A204.1 (cell line): ENCODE data around the gene TASOR.
"Not testable (repeated sequence)": the region's sequence is repeated elsewhere in the genome, so short reads cannot be mapped to it uniquely, and the experiment has no call there.

ENCODE experiments used
- FAIRE-seq: peaks from 2 replicates; lab custom pipeline; 2012; peaks lifted over from hg19 to GRCh38; lab: Jason Lieb, UNC

Gene TASOR, protein sequence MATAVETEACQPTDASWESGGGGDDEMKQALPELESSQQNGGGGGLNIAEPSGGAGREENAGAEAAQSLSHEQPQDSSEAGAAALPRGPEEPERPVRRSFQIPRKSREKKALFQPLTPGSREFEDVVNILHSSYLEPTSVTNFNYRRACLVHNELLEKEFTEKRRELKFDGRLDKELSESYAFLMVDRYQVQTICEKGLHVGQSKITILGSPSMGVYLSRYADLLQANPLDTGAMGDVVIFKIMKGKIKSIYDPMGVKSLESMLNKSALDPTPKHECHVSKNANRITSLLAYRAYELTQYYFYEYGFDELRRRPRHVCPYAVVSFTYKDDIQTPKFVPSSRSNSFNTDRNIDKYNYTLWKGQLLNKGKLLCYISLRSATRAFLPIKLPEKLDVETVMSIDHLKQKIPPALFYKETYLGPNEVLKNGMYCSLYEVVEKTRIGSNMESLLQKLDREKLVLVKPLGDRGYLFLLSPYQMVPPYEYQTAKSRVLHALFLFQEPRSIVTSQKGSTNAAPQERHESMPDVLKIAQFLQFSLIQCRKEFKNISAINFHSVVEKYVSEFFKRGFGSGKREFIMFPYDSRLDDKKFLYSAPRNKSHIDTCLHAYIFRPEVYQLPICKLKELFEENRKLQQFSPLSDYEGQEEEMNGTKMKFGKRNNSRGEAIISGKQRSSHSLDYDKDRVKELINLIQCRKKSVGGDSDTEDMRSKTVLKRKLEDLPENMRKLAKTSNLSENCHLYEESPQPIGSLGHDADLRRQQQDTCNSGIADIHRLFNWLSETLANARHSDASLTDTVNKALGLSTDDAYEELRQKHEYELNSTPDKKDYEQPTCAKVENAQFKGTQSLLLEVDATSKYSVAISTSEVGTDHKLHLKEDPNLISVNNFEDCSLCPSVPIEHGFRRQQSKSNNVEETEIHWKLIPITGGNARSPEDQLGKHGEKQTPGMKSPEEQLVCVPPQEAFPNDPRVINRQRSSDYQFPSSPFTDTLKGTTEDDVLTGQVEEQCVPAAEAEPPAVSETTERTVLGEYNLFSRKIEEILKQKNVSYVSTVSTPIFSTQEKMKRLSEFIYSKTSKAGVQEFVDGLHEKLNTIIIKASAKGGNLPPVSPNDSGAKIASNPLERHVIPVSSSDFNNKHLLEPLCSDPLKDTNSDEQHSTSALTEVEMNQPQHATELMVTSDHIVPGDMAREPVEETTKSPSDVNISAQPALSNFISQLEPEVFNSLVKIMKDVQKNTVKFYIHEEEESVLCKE (N-terminal part only)

DNA sequence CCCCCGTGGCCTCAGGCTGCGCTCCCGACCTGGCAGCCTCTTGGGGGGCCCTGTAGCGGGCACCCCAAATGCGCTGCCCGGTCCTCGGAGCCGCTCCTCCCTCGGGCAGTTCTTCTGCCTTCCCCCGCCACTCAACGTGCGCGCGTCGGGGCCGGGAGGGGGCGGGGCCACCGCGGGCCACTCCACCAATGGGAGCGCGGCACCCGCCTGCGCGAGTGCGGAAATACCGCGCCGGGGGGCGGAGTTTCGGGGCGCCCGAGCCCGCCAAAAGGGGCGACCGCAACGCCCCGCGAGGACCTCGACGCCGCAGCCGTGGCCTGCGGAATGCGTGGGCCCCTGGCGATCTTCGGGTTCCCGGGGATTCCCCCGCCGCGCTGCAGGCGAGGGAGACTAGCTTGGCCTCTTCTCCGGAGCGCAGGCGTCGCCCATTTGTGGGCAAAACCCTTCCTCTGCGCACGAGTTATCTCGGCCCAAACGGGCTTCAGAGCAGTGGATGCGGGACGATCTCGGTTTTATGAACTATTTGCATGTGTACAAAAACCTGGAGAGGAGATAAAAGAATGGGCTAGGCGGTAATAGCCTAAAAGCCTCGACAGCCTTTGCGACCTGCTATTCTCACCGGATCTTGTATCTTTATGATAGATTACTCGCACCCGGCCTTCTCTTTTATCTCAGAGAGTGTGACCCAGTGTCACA lies at the start of gene TASOR:
TSS of gene TASOR (minus strand) at position 144 of the 696 bp plus-strand sequence. CDS start 259 bp downstream, outside the sequence.
- FAIRE-seq: no peak

DNA sequence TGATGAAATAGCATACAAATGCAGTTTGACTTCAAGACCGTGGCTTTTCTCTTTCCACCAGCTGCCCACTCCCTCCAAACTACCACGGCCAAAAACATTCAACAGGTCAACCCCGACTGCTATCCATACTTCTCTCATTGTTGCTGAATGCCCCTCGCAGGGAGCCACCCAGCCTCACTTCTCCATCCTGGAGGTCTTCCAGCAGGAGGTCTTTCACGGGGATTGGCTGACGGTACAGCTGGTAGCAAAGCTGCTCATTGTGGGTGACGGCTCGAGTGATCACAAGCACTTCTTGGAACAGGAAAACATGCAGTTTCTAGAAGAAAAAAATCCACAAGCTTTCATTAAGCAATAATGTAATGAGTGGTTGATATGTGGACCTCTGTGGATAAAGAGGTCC lies 49.0 kb upstream of the TASOR start:
- no peak for FAIRE-seq

DNA sequence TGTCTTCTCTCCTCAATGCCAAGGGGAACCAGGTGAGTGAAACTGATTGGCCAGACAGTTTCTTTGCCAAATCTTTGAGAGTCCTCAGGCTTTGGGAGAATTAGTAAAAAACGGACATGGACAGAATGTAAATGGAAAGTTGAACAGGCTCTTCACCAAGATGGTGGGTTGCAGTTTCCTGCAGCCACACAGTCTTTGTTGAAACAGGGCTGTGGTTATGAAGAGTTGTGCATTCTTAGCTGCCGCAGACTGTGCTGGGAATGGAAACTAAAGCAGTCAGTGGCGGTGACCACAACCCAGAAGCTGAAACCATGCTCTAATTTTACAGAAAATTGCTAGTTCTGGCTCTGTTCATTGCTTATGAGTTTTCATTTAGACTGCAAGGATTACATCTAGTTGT lies 42.1 kb upstream of the TASOR start:
- no peak for FAIRE-seq

DNA sequence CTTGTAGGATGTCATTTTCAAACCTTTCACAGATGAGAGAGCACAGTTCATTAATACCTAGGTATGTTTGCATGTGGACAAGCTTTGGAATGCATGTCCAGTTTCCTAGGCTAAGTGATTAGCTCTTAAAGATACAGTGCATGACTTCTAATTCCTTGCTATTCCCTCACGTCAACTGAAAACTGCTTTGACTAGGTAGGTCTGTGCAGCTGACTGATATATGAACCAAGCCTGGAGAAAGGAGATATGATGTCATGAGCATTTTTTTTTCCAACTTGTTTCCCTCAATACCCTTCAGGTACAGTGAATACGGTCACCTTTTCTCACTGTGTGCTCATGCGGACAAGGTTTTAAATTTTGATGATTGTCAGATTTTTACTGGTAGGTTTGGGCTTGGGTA lies 41.6 kb upstream of the TASOR start:
- FAIRE-seq: no peak

DNA sequence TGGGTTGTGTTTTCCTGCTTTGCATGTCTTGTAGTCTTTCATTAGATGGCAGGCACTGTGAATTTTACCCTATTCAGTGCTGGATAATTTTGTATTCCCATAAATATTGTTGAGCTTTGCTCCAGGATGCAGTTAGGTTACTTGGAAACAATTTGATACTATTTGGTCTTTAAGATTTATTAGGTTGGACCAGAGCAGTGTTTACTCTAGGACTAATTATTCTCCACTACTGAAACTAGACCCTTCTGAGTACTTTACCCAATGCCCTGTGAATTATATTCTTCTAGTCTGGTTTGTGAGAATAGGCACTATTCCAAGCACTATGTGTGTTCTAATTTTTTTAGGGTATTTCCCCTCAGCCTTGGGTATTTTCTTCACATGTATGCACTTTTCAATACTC lies 37.8 kb upstream of the TASOR start:
- no peak for FAIRE-seq

DNA sequence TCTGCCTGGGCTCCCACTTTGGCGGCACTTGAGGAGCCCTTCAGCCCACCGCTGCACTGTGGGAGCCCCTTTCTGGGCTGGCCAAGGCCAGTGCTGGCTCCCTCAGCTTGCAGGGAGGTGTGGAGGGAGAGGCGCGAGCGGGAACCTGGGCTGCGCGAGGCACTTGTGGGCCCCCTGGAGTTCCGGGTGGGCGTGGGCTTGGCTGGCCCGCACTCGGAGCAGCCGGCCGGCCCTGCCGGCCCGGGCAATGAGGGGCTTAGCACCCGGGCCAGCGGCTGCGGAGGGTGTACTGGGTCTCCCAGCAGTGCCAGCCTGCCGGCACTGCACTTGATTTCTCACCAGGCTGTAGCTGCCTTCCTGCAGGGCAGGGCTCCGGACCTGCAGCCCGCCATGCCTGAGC lies 35.7 kb upstream of the TASOR start:
- not testable (repeated sequence) for FAIRE-seq

DNA sequence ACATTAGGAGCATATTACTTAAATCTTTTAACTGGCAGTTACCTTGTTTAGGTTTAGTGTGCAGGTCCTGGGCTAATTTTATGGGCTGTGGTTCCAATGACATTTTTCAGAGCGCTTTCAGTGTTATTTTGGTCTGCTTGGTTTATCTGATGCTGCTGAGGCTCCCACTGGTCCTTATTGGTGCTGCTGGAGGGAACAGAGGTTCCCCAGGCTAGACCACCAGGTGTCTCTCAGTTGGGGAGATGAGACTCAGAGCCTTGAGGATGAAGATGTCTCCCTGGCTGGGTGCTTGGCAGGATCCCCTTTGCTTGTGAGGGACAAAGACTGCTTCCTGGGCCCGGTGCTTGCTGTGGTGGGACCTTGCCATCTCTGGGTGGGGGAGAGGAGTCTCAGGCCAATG lies 28.3 kb upstream of the TASOR start:
- FAIRE-seq: no peak

DNA sequence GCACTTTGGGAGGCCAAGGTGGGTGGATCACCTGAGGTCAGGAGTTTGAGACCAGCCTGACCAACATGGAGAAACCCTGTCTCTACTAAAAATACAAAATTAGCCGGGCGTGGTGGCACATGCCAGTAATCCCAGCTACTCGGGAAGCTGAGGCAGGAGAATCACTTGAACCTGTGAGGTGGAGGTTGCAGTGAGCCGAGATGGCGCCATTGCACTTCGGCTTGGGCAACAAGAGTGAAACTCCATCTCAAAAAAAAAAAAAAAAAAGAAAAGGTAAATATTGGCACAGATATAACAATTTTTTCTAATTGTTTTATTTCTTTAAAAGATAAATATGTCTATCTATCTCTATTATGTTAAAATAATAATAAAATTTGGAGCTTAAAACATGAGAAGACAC lies 24.3 kb upstream of the TASOR start:
- FAIRE-seq: not testable (repeated sequence)

DNA sequence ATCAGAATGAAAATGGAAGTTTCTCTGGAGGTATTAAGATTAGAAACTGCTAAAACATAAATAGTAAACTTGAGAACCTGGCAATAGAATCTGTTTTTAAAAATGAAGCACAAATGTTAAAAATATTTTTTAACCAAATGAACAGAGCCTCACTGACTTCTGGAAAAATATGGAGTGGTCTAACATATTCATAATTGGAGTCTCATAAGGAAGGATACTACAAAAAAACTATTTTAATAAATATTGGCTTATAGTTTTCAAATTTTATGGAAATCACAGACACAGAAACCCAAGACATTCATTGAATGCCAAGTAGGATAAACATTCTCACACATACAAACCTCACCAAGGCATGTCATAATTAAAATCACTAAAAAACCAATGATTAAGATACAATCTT lies 23.6 kb upstream of the TASOR start:
- FAIRE-seq: no peak

DNA sequence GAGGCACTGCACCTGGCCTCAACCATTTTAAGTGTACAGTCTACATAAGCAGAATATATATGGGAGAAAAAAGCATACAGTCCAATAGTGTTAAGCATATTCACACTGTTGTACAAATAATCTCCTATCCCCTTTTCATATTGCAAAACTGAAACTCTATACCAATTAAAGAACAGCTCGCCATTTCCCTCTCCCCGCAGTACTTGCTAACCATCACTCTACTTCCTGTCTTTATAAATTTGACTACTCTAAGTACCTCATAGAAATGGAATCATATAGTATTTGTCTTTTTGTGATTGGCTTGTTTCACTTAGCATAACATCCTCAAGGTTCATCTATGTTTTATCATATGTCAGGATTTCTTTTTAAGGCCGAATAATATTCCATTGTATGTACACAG lies 21.6 kb upstream of the TASOR start:
- FAIRE-seq: no peak

DNA sequence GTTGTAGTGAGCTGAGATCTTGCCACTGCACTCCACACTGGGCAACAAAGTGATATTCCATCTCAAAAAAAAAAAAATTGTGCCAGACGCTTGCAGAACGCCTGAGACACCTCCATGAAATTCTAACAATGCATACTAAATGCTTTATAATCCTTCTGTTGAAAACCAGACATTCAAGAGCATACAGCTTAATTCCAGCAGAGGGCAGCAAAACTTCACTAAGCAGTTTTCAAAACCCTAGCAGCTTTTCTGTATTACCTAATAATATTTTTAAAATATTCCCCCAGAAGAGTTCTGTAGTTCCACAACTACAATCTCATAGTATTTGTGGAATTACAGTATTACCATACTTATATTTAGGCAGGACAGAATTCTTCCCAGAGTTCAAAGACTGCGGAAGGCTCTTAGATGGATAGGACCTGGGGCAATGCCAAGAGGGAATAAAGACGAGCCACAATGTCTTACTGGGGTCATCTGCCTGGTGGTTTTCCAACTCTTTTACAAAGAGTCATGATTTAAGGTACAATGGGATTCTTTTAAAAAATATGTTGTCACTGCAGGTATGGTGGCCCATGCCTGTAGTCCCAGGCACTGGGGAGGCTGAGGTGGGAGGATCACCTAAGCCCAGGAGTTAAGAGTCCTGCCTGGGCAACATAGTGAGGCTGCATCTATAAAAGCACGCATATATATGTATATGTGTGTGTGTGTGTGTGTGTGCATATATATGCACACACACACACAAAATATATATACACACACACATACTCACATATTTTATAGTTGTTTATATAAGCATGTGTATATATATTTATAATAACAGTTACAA lies 19.6 kb upstream of the TASOR start:
- FAIRE-seq: peak; percentile 95

DNA sequence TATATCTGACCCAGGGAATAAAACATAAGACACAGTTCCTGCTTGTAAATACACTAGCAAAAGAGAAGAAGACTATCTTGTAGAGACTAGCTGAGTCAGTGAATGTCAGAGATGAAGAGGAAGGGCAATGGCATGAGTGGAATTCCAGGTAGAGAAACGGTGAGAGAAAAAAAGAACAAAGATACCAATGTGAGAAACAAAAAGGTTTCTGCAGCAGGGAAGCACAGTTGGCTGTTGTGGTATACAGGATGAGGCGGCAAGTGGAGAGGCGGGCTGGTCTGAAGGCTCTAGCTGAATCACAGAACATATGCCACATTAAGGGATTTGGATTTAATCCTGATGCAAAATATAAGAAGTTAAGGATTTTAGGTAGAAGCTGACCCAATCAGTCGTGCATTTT lies 17.1 kb upstream of the TASOR start:
- FAIRE-seq: no peak

DNA sequence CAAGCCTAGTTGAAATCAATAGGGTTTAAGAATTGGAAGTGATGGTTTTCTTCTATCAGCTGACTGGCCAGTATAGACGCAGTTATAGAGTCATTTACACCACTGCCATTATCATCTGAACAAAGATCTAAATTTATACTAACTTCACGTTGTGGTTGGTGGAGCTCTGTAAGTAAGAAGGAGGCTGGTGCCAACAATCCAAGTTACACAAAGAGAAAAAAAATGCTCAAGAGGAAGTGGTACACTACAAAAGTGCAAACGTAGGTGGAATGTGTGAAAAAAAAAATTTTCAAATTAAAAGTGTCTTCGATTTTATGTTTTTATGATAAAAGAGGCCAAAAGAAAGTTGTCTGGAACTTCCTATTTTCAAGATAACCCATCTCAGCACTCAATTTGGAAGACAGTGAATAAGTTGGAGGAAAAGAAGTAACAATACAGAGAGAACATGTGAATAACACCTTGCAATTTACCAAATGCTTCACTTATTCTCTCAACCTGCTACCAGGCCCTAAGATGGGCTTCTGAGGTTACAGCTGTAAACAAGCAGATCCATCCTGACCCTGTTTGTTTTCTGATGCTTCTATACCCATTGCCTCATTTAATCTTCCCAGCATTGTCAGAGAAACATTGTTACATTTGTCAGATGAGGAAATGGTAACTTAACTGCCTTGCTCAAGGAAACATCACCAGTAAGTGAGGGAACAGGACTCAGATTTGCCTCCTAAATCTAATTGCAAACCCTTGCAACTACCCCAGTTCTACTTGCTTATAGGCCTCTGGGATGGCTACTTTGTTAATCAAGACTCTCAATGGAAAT lies 12.0 kb upstream of the TASOR start:
- FAIRE-seq: no peak

DNA sequence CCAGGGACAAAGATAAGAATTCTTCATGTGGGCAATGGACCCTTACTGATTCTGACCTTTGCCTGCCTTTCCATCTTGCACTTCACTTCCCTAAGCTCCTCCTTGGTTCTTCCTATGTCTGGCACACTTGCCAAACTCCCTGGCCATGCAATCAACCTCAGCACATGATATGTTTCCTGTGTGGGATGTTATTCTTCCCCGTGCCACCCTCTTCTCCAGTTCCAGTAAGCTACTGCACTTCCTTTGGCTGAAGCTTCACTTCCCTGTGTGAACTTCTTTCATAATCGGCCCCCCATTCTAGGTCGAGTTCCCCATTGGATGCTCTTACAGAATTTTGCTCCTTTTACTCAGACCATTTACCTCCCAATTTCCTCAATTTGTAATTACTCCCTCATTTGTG lies 10.7 kb upstream of the TASOR start:
- FAIRE-seq: no peak

DNA sequence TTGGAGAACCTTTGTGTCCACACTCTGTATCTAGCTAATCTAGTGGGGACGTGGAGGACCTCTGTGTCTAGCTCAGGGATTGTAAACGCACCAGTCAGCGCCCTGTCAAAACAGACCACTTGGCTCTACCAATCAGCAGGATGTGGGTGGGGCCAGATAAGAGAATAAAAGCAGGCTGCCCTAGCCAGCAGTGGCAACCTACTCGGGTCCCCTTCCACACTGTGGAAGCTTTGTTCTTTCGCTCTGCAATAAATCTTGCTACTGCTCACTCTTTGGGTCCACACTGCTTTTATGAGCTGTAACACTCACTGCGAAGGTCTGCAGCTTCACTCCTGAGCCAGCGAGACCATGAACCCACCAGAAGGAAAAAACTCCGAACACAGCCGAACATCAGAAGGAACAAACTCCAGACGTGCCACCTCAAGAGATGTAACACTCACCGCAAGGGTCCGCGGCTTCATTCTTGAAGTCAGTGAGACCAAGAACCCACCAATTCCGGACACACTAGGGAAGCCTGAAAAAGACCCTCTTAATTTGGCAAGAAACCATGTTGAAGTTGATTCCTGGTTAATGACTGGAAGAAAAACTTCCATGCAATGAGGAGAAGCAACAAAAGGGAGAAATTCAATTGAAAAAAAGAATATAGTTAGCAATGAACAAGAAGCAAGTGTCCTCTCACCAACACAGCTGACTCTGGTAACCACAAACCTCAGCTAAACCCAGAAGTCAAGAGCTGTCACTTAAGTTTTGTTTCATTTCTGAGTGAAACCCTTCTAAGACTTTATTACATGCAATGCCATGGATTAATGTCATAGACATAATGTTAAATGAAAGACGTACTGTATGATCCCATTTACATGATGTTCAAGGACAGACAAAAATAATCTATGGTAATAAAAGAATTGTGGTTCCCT lies 9.7 kb upstream of the TASOR start:
- not testable (repeated sequence) for FAIRE-seq

DNA sequence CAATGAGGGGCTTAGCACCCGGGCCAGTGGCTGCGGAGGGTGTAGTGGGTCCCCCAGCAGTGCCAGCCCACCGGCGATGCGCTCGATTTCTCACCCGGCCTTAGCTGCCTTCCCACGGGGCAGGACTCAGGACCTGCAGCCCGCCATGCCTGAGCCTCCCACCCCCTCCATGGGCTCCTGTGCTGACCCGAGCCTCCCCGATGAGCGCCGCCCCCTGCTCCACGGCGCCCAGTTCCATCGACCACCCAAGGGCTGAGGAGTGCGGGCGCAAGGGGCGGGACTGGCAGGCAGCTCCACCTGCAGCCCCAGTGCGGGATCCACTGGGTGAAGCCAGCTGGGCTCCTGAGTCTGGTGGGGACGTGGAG lies 8.9 kb upstream of the TASOR start:
- FAIRE-seq: not testable (repeated sequence)

DNA sequence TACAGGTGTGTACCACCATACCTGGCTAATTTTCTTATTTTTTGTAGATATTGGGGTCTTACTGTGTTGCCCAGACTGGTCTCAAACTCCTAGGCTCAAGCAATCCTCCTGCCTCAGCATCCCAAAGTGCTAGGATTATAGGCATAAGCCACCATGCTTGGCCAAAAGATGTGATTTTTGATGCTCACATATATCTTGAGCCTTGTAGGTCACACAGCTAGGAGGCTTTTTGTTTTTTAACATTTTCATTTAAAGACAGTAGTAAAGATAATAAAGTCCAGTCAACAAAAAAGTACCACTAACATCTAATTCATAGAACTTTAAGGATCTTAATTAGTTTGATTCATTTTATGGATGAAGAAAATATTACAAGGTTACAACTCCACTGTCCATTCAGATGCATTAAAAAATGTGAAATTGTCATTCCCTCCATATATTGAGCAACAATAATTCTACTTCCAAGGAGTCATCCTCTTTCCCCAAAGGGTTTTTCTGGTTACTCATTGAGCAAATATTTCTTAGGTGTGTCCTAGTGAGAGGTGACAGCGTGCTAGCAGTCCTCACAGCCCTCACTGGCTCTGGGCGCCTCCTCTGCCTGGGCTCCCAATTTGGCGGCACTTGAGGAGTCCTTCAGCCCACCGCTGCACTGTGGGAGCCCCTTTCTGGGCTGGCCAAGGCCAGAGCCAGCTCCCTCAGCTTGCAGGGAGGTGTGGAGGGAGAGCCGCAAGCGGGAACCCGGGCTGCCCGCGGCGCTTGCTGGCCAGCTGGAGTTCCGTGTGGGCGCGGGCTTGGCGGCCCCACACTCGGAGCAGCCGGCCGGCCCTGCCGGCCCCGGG lies 8.3 kb upstream of the TASOR start:
- no peak for FAIRE-seq

DNA sequence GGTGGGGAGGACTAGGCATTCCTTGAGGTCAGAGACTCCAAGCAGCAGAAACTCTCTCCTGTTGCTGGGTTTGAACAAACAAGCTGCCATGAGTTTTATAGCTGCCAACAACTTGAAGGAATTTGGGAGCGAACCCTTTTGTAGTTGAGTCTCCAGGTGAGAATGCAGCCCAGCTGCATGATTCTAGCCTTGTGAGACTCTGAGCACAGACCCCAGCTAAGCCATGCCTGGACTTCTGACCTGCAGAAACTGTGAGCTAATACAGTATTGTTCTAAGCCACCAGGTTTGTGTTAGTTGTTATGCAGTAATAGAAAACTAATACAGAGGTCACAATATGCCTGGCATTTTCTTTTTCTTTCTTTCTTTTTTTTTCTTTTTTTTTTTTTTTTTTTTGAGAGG lies 6.2 kb upstream of the TASOR start:
- no peak for FAIRE-seq
